GM12892 (cell line): Measurements from ENCODE around the gene OR4B1.

ENCODE experiments used
- POLR2A ChIP-seq: IDR thresholded peaks from 2 replicates; pipeline ENCODE4 v1.6.1; 2011; ENCODE audit warnings: low read depth, low read length, control low read depth
- POLR2AphosphoS5 ChIP-seq: IDR thresholded peaks from 2 replicates; pipeline ENCODE4 v1.6.1; 2011; ENCODE audit warnings: low read depth, low read length, control low read depth
- TAF1 ChIP-seq: IDR thresholded peaks from 2 replicates; pipeline ENCODE4 v1.6.1; 2011; ENCODE audit warnings: low read depth, mild to moderate bottlenecking, control low read depth, low read length, borderline replicate concordance

GRCh38 chr11:48169717-48170116 lies 46.9 kb upstream of the OR4B1 start:
- TF ChIP-seq POLR2AphosphoS5: no peak
- no peak for TF ChIP-seq POLR2A
- TF ChIP-seq TAF1: no peak
